NCI-H1105 treated with DMSO at 0.1 percent for 48 hours (cell line): ENCODE results near the gene MREG.
"Not testable (repeated sequence)": the region's sequence is repeated elsewhere in the genome, so short reads cannot be mapped to it uniquely, and the experiment has no call there.

ENCODE experiments used
- DNase-seq: peaks from one replicate; lab custom pipeline; 2025; lab: John Stamatoyannopoulos, UW

Gene MREG

GRCh38 chr2:216021768-216022565, 8.6 kb upstream of the MREG start:
- no peak for DNase-seq

- no peak for DNase-seq
These were observed 5.4 kb upstream of the MREG start for GRCh38 chr2:216018709-216019108.

- no peak for DNase-seq
These were observed 4.0 kb upstream of the MREG start for GRCh38 chr2:216017365-216017764.

GRCh38 chr2:216016581-216016980, 3.2 kb upstream of the MREG start:
- no peak for DNase-seq

- DNase-seq: no peak
These were observed 2.5 kb upstream of the MREG start for GRCh38 chr2:216015722-216016464.

- DNase-seq: no peak
These were observed 1.6 kb upstream of the MREG start for GRCh38 chr2:216014986-216015385.

GRCh38 chr2:216014006-216014405, 655 bp upstream of the MREG start:
- DNase-seq: no peak

- DNase-seq: peak; percentile 26
These were observed 596 bp downstream of the MREG start for GRCh38 chr2:216012830-216013079.

- no peak for DNase-seq
These were observed 1.1 kb downstream of the MREG start for GRCh38 chr2:216012133-216012829.

GRCh38 chr2:216009215-216009614, 4.1 kb downstream of the MREG start:
- not testable (repeated sequence) for DNase-seq

GRCh38 chr2:216008387-216008786, 5.0 kb downstream of the MREG start:
- no peak for DNase-seq

- no peak for DNase-seq
These were observed 7.1 kb downstream of the MREG start for GRCh38 chr2:216006164-216006663.

- no peak for DNase-seq
These were observed 8.6 kb downstream of the MREG start for GRCh38 chr2:216004697-216005283.

GRCh38 chr2:216003876-216004696, 9.3 kb downstream of the MREG start:
- DNase-seq: no peak

GRCh38 chr2:216002693-216003092, 10.7 kb downstream of the MREG start:
- no peak for DNase-seq

- no peak for DNase-seq
These were observed 11.2 kb downstream of the MREG start for GRCh38 chr2:216002101-216002678.

- DNase-seq: no peak
These were observed 11.9 kb downstream of the MREG start for GRCh38 chr2:216001216-216002100.

GRCh38 chr2:215998636-215999035, 14.7 kb downstream of the MREG start:
- DNase-seq: no peak

- no peak for DNase-seq
These were observed 16.1 kb downstream of the MREG start for GRCh38 chr2:215997219-215997618.

GRCh38 chr2:215994911-215995310, 18.4 kb downstream of the MREG start:
- no peak for DNase-seq
